HCT116 (cell line): ENCODE measurements around the gene PROSER2. TPM values are rescaled to one million over a fixed set of nuclear protein-coding genes. Genes with fewer than 3 reads are reported as not detected.

ENCODE experiments used
- ATAC-seq: fragments of 200-7000 bp; cut with Tn5 transposase; 2 replicates; pipeline ENCODE4 v1.9.1; 2020; ENCODE audit warnings: mild to moderate bottlenecking, moderate library complexity
- BruUV-seq: library from RNA; stranded (reverse); fragments of 400-500 nt; replicated peaks from 2 replicates; lab custom pipeline; 2021; lab: Mats Ljungman, UMichigan
- CTCF ChIA-PET: fragments of 300-600 bp; sonication (Branson Sonifier 250); formaldehyde crosslinking; loops from one replicate; lab custom pipeline; 2021; ENCODE audit warnings: antibody characterized with exemption; lab: Charles Lee
- POLR2A ChIA-PET: fragments of 300-600, 350-600 bp; sonication (Branson Sonifier 250); formaldehyde crosslinking; loops from one replicate; lab custom pipeline; 2021; ENCODE audit warnings: antibody characterized with exemption; lab: Charles Lee
- RAD21 ChIA-PET, 2 experiments: fragments of 300-600 bp; sonication (Branson Sonifier 250); formaldehyde crosslinking; loops; one replicate each; lab custom pipeline; 2023; ENCODE audit warnings: low total read pairs in 2 of 2; ENCODE audit not compliant: uncharacterized antibody in 2 of 2, unreplicated experiment in 2 of 2, low non-redundant PET in 1 of 2; lab: Charles Lee
- DNase-seq: peaks from one replicate; pipeline ENCODE4 v3.0.0-alpha.2; 2010; ENCODE audit warnings: low read depth, low spot score
- H2AFZ ChIP-seq: fragments of 200-600 bp; shearing (Covaris generic), sonication (generic); 2 replicates; pipeline ENCODE4 v1.6.1; 2017; ENCODE audit warnings: low read depth, mixed run types, mixed read lengths, antibody characterized with exemption, low read length; ENCODE audit not compliant: poor library complexity, severe bottlenecking
- H3K27ac ChIP-seq: 2 replicates; pipeline ENCODE4 v1.5.1; 2012; ENCODE audit warnings: low read depth, low read length
- H3K27me3 ChIP-seq: fragments of 200-600 bp; sonication (generic); 2 replicates; pipeline ENCODE4 v1.6.1; 2016; ENCODE audit warnings: mixed run types, low read length, mixed read lengths; ENCODE audit not compliant: insufficient read depth
- H3K36me3 ChIP-seq, 2 experiments: fragments of 200-500 bp in 1 of 2; fragments of 200-600 bp in 1 of 2; sonication (Bioruptor generic) in 1 of 2; sonication (generic) in 1 of 2; 2 replicates each; pipeline versions ENCODE4 v1.5.1 to v1.6.1; 2014 to 2016; ENCODE audit warnings: low read length in 2 of 2, inconsistent platforms in 1 of 2, mixed read lengths in 1 of 2, mixed run types in 1 of 2; ENCODE audit not compliant: insufficient read depth in 2 of 2, control insufficient read depth in 1 of 2
- H3K4me1 ChIP-seq, 2 experiments: fragments of 200-600 bp in 1 of 2; sonication (generic) in 1 of 2; 2 replicates each; pipeline versions ENCODE4 v1.5.1 to v1.6.1; 2012 to 2017; ENCODE audit warnings: low read length in 2 of 2, inconsistent platforms in 1 of 2, mild to moderate bottlenecking in 1 of 2, mixed read lengths in 1 of 2, mixed run types in 1 of 2, moderate library complexity in 1 of 2; ENCODE audit not compliant: insufficient read depth in 2 of 2, control insufficient read depth in 1 of 2
- H3K4me2 ChIP-seq: fragments of 200-600 bp; sonication (generic); 2 replicates; pipeline ENCODE4 v1.6.1; 2017; ENCODE audit warnings: mixed run types, low read length, mixed read lengths
- H3K4me3 ChIP-seq, 2 experiments: fragments of 200-600 bp in 1 of 2; sonication (generic) in 1 of 2; replicated peaks in 1 of 2; 2 replicates each; pipeline ENCODE4 v1.5.1; 2011 to 2016; ENCODE audit warnings: low read length in 2 of 2, control low read depth in 1 of 2, low read depth in 1 of 2, mild to moderate bottlenecking in 1 of 2, mixed read lengths in 1 of 2, mixed run types in 1 of 2
- H3K79me2 ChIP-seq: fragments of 200-600 bp; sonication (generic); 2 replicates; pipeline ENCODE4 v1.6.1; 2017; ENCODE audit warnings: mild to moderate bottlenecking, mixed run types, low read length, moderate library complexity, mixed read lengths; ENCODE audit not compliant: insufficient read depth
- H3K9ac ChIP-seq: fragments of 200-600 bp; sonication (generic); 2 replicates; pipeline ENCODE4 v1.6.1; 2016; ENCODE audit warnings: low read length, mixed read lengths
- H3K9me2 ChIP-seq: fragments of 200-600 bp; sonication (generic), shearing (Covaris generic); 2 replicates; pipeline ENCODE4 v1.6.1; 2017; ENCODE audit warnings: mixed run types, mild to moderate bottlenecking, moderate library complexity; ENCODE audit not compliant: insufficient read depth
- H3K9me3 ChIP-seq, 2 experiments: fragments of 200-500 bp in 1 of 2; fragments of 200-600 bp in 1 of 2; sonication (Bioruptor generic) in 1 of 2; sonication (generic) in 1 of 2; 2 replicates each; pipeline ENCODE4 v1.6.1; 2014 to 2017; ENCODE audit warnings: low read length in 2 of 2, mixed read lengths in 2 of 2, inconsistent platforms in 1 of 2, low read depth in 1 of 2, mild to moderate bottlenecking in 1 of 2, mixed run types in 1 of 2, moderate library complexity in 1 of 2; ENCODE audit not compliant: control insufficient read depth in 1 of 2, insufficient read depth in 1 of 2
- H4K20me1 ChIP-seq: fragments of 200-600 bp; sonication (generic), shearing (Covaris generic); 2 replicates; pipeline ENCODE4 v1.6.1; 2017; ENCODE audit warnings: mixed run types, mild to moderate bottlenecking, moderate library complexity; ENCODE audit not compliant: insufficient read depth
- JUND ChIP-seq: IDR thresholded peaks from 2 replicates; pipeline ENCODE4 v1.6.1; 2012
- MAX ChIP-seq: IDR thresholded peaks from 2 replicates; pipeline ENCODE4 v1.6.1; 2012
- YY1 ChIP-seq: IDR thresholded peaks from 2 replicates; pipeline ENCODE4 v1.6.1; 2011; ENCODE audit warnings: low read length, low read depth, moderate library complexity, mild to moderate bottlenecking; ENCODE audit not compliant: insufficient replicate concordance; ENCODE audit errors: extremely low read depth
- intact Hi-C: fragments of 100-400 bp; cut with micrococcal nuclease; formaldehyde crosslinking; loops from 2 replicates; pipeline ENCODE4 v1.10.0; 2022
- total RNA-seq: library from RNA; stranded (reverse); gene quantifications from one replicate; pipeline ENCODE4 v1.2.1, GENCODE V29; 2021; ENCODE audit not compliant: unreplicated experiment

The PROSER2 gene
- total RNA-seq, 1 experiment from 2014 or later, result 46.2 TPM

- Histone ChIP-seq H3K79me2 (no peaks in the 10 kb centered on the region), H3K9me3 (no peaks in the 10 kb centered on the region), H3K9ac (peak overlapping the region; percentile 37), H3K9me2 (no peaks in the 10 kb centered on the region), H3K4me1 (peaks cover 15 to 68% of the 10 kb centered on the region in 2 experiments), H2AFZ (peak overlapping the region; percentile 32), H3K36me3 (no peaks in the 10 kb centered on the region), H3K4me3 (no peak overlapping the region), H3K27ac (no peak overlapping the region), H3K4me2 (peak overlapping the region; percentile 49), H3K27me3 (no peaks in the 10 kb centered on the region), H4K20me1 (no peaks in the 10 kb centered on the region)
- RAD21 ChIA-PET, result no interaction called here
- TF ChIP-seq JUND, result no peak
- TF ChIP-seq MAX, result peak; percentile 0; the same call in 1 of the 2 replicates
- CTCF ChIA-PET, result no interaction called here
- POLR2A ChIA-PET, result no interaction called here
- DNase-seq (no peak), ATAC-seq (no peak)
- intact Hi-C loops, result no loop called here
- no TSS peak for BruUV-seq
Measured at GRCh38 chr10:11901833-11902475, 78.8 kb downstream of the PROSER2 start.

GRCh38 chr10:11902646-11903045, 79.5 kb downstream of the PROSER2 start:
- BruUV-seq, result no TSS peak
- Histone ChIP-seq H3K9me3 (no peaks in the 10 kb centered on the region), H3K79me2 (no peaks in the 10 kb centered on the region), H3K27ac (no peak overlapping the region), H3K4me1 (peaks cover 15 to 61% of the 10 kb centered on the region in 2 experiments), H3K27me3 (no peaks in the 10 kb centered on the region), H3K4me3 (no peak overlapping the region), H3K4me2 (no peak overlapping the region), H3K36me3 (no peaks in the 10 kb centered on the region), H4K20me1 (no peaks in the 10 kb centered on the region), H3K9me2 (no peaks in the 10 kb centered on the region), H2AFZ (no peak overlapping the region), H3K9ac (no peak overlapping the region)
- DNase-seq (no peak), ATAC-seq (no peak)
- no peak for TF ChIP-seq YY1
- RAD21 ChIA-PET, result no interaction called here
- intact Hi-C loops, result no loop called here
- POLR2A ChIA-PET, result no interaction called here
- CTCF ChIA-PET, result no interaction called here
